Liver (tissue), 3 donors: Measurements from ENCODE around the gene TACR3.

Source experiments
- CTCF ChIP-seq: fragments of 150-350 bp; IDR thresholded peaks from 2 replicates; pipeline ENCODE4 v1.5.1; 2017; ENCODE audit warnings: improper control_type of control experiment, low read depth, low read length; ENCODE audit not compliant: missing input control
- EGR1 ChIP-seq, 2 donors: IDR thresholded peaks; 2 replicates each; pipeline ENCODE4 v1.6.1; 2016 to 2018; ENCODE audit warnings: antibody characterized with exemption in 2 of 2, low read depth in 2 of 2
- RAD21 ChIP-seq, 2 donors: IDR thresholded peaks; 2 replicates each; pipeline ENCODE4 v1.6.1; 2016; ENCODE audit warnings: antibody characterized with exemption in 2 of 2, mild to moderate bottlenecking in 2 of 2
- REST ChIP-seq: IDR thresholded peaks from 2 replicates; pipeline ENCODE4 v1.6.1; 2016; ENCODE audit warnings: antibody characterized with exemption, mild to moderate bottlenecking
- SP1 ChIP-seq: IDR thresholded peaks from 2 replicates; pipeline ENCODE4 v1.6.1; 2018; ENCODE audit warnings: antibody characterized with exemption, mild to moderate bottlenecking
- YY1 ChIP-seq: IDR thresholded peaks from 2 replicates; pipeline ENCODE4 v1.6.1; 2016; ENCODE audit warnings: antibody characterized with exemption, mild to moderate bottlenecking
- donor health status: healthy.
- donor health status: healthy.

- TF ChIP-seq CTCF (no peak), YY1 (no peak), RAD21 (IDR thresholded peaks at IDR 0.05) (no peak), EGR1 (IDR thresholded peaks at IDR 0.05; ENCODE audit: low read depth in 2 of 2) (no peak), REST (no peak), SP1 (no peak)
Observed at GRCh38 chr4:103692615-103693014, 27.2 kb downstream of the TACR3 start.
